ENCODE results near the gene MRPL32.

MRPL32 gene

GRCh38 chr7:42967391-42967790, 35.2 kb downstream of the MRPL32 start:
- no peak for TF ChIP-seq CTCF (conservative IDR thresholded peaks at IDR 0.05; ENCODE audit: low read depth)
- no peak for DNase-seq (ENCODE audit: low spot score)
- CTCF ChIA-PET: no interaction called here
- H3K27ac ChIP-seq: no peak overlapping the region
- POLR2A ChIA-PET (ENCODE audit: low non-redundant PET): interaction anchor here (0.6 kb wide), 1 partner anchor 1000 kb away, joined by 4 read pairs; no protein-coding TSS in a partner anchor

GRCh38 chr7:42972699-42973500, 40.7 kb downstream of the MRPL32 start:
- POLR2A ChIA-PET (ENCODE audit: low non-redundant PET): no interaction called here
- DNase-seq (ENCODE audit: low spot score): peak; percentile 69
- CTCF ChIA-PET: no interaction called here
- TF ChIP-seq CTCF (conservative IDR thresholded peaks at IDR 0.05; ENCODE audit: low read depth): no peak
- H3K27ac ChIP-seq: peak overlapping the region; percentile 57; the same call in 1 of the 2 replicates

- ChIA-PET CTCF (interaction anchor here (0.6 kb wide), 1 partner anchor 14 kb away, joined by 6 read pairs; no protein-coding TSS in a partner anchor), POLR2A (ENCODE audit: low non-redundant PET) (no interaction called here)
- no peak for DNase-seq (ENCODE audit: low spot score)
- no peak for TF ChIP-seq CTCF (conservative IDR thresholded peaks at IDR 0.05; ENCODE audit: low read depth)
- H3K27ac ChIP-seq: no peak overlapping the region
Observed at GRCh38 chr7:42976371-42976770, 44.2 kb downstream of the MRPL32 start.

- no peak for DNase-seq (ENCODE audit: low spot score)
- ChIA-PET CTCF (interaction anchor here (0.5 kb wide), 1 partner anchor 885 kb away, joined by 3 read pairs; no protein-coding TSS in a partner anchor), POLR2A (ENCODE audit: low non-redundant PET) (no interaction called here)
- no peak for TF ChIP-seq CTCF (conservative IDR thresholded peaks at IDR 0.05; ENCODE audit: low read depth)
- H3K27ac ChIP-seq: no peak overlapping the region
Observed at GRCh38 chr7:42978496-42978895, 46.3 kb downstream of the MRPL32 start.

- no peak for DNase-seq (ENCODE audit: low spot score)
- no peak overlapping the region for H3K27ac ChIP-seq
- CTCF ChIA-PET: interaction anchor here (0.7 kb wide), 1 partner anchor 8 kb away, joined by 3 read pairs; no protein-coding TSS in a partner anchor
- POLR2A ChIA-PET (ENCODE audit: low non-redundant PET): no interaction called here
- TF ChIP-seq CTCF (conservative IDR thresholded peaks at IDR 0.05; ENCODE audit: low read depth): no peak
Observed at GRCh38 chr7:42980084-42980483, 47.9 kb downstream of the MRPL32 start.

GRCh38 chr7:42980514-42980913, 48.3 kb downstream of the MRPL32 start:
- DNase-seq (ENCODE audit: low spot score): no peak
- no peak for TF ChIP-seq CTCF (conservative IDR thresholded peaks at IDR 0.05; ENCODE audit: low read depth)
- H3K27ac ChIP-seq: no peak overlapping the region
- POLR2A ChIA-PET (ENCODE audit: low non-redundant PET): no interaction called here
- CTCF ChIA-PET: interaction anchor here (0.7 kb wide), 1 partner anchor 9 kb away, joined by 3 read pairs; no protein-coding TSS in a partner anchor

Measured in RWPE1 (cell line).